Measurements from ENCODE around the gene MAS1. TPM values are rescaled to one million over a fixed set of nuclear protein-coding genes. Genes with fewer than 3 reads are reported as not detected.

MAS1 gene
- total and polyA plus RNA-seq, 9 of the 15 experiments (the other 6 are each of a cell fraction or from before 2014, with no cell fraction given), result not detected

DNA sequence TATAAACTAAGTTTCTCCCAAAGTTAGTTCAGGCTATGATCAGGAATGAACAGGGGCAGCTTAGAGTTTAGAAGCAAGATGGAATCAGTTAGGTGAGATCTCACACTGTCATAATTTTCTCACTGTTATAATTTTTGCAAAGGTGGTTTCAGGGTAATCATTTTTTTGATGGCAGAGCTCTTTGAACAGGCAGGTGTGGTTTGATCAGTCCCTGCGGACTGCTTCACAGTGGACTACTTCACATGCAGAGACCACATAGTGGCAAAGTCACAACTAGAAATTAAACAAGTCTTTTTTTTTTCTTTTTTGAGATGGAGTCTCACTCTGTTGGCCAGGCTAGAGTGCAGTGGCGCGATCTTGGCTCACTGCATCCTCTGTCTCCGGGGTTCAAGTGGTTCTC is 6.8 kb downstream of the MAS1 start:
- intact Hi-C loops (cut with micrococcal nuclease), result no loop called here
- no peaks in the 10 kb centered on the region for H3K36me3 ChIP-seq (ENCODE audit: control insufficient read depth, insufficient read depth, low read length)
- ATAC-seq (no peak), FAIRE-seq (no peak), DNase-seq (ENCODE audit: extremely low read depth in 1 of 4, low spot score in 3 of 4) (no peak)
- H4K20me1 ChIP-seq (replicated peaks; ENCODE audit: control insufficient read depth, insufficient read depth, low read length), result no peaks in the 10 kb centered on the region
- no peak overlapping the region for H3K4me3 ChIP-seq
- no TSS peak for BruUV-seq (replicated peaks)
- POLR2A ChIA-PET, result no interaction called here
- H3K9me1 ChIP-seq (ENCODE audit: control insufficient read depth, insufficient read depth, low read length), result no peaks in the 10 kb centered on the region
- CTCF ChIA-PET (ENCODE audit: low intra/inter-chr PET ratio), result no interaction called here
- no peaks in the 10 kb centered on the region for H3K4me1 ChIP-seq (replicated peaks in 1 of 2; ENCODE audit: control insufficient read depth in 2 of 2, insufficient read depth in 2 of 2, low read length in 2 of 2)
- no peak overlapping the region for H3K9ac ChIP-seq (ENCODE audit: insufficient read depth in 1 of 2, low read depth in 2 of 2, low read length in 2 of 2)
- no peak overlapping the region for H3K27ac ChIP-seq (ENCODE audit: extremely low read depth, low read depth, low read length)
- no peaks in the 10 kb centered on the region for H3K9me3 ChIP-seq (replicated peaks; ENCODE audit: control insufficient read depth, insufficient read depth, low read depth, low read length)
- H3K79me2 ChIP-seq (ENCODE audit: control insufficient read depth, insufficient read depth, low read length), result no peaks in the 10 kb centered on the region
- no peak overlapping the region for H2AFZ ChIP-seq (ENCODE audit: low read depth, low read length)
- 0% methylated on average over 4 of the region's 4 CpGs for WGBS (ENCODE audit: insufficient coverage, low coverage, missing lambda C conversion rate)
- in situ Hi-C loops (cut with MboI), result no loop called here
- no peak overlapping the region for H3K4me2 ChIP-seq (ENCODE audit: insufficient read depth, low read length)
- no peak for TF ChIP-seq ARID2 (IDR thresholded peaks at IDR 0.05)
- no peak for TF ChIP-seq TOE1 (IDR thresholded peaks at IDR 0.05; ENCODE audit: borderline replicate concordance)
- TF ChIP-seq TOE1 (CRISPR knock-in tag; IDR thresholded peaks at IDR 0.05; ENCODE audit: borderline replicate concordance, low read depth), result no peak
- no peak for TF ChIP-seq SRF (CRISPR knock-in tag; IDR thresholded peaks at IDR 0.05)
- TF ChIP-seq BMI1 (IDR thresholded peaks at IDR 0.05; ENCODE audit: low read length), result no peak
- TF ChIP-seq, protein P1, sequence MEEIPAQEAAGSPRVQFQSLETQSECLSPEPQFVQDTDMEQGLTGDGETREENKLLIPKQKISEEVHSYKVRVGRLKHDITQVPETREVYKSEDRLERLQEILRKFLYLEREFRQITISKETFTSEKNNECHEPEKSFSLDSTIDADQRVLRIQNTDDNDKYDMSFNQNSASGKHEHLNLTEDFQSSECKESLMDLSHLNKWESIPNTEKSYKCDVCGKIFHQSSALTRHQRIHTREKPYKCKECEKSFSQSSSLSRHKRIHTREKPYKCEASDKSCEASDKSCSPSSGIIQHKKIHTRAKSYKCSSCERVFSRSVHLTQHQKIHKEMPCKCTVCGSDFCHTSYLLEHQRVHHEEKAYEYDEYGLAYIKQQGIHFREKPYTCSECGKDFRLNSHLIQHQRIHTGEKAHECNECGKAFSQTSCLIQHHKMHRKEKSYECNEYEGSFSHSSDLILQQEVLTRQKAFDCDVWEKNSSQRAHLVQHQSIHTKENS (CRISPR knock-in tag; IDR thresholded peaks at IDR 0.05), result no peak
- TF ChIP-seq, protein P2, sequence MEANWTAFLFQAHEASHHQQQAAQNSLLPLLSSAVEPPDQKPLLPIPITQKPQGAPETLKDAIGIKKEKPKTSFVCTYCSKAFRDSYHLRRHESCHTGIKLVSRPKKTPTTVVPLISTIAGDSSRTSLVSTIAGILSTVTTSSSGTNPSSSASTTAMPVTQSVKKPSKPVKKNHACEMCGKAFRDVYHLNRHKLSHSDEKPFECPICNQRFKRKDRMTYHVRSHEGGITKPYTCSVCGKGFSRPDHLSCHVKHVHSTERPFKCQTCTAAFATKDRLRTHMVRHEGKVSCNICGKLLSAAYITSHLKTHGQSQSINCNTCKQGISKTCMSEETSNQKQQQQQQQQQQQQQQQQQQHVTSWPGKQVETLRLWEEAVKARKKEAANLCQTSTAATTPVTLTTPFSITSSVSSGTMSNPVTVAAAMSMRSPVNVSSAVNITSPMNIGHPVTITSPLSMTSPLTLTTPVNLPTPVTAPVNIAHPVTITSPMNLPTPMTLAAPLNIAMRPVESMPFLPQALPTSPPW (CRISPR knock-in tag; IDR thresholded peaks at IDR 0.05), result no peak
- TF ChIP-seq HEY1 (CRISPR knock-in tag; IDR thresholded peaks at IDR 0.05; ENCODE audit: borderline replicate concordance), result no peak
- TF ChIP-seq ELF2 (CRISPR knock-in tag; IDR thresholded peaks at IDR 0.05), result no peak
- TF ChIP-seq, protein P3, sequence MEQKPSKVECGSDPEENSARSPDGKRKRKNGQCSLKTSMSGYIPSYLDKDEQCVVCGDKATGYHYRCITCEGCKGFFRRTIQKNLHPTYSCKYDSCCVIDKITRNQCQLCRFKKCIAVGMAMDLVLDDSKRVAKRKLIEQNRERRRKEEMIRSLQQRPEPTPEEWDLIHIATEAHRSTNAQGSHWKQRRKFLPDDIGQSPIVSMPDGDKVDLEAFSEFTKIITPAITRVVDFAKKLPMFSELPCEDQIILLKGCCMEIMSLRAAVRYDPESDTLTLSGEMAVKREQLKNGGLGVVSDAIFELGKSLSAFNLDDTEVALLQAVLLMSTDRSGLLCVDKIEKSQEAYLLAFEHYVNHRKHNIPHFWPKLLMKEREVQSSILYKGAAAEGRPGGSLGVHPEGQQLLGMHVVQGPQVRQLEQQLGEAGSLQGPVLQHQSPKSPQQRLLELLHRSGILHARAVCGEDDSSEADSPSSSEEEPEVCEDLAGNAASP (IDR thresholded peaks at IDR 0.05), result no peak
- TF ChIP-seq RBM34 (IDR thresholded peaks at IDR 0.05; ENCODE audit: borderline replicate concordance, insufficient read depth, low read length), result no peak
- no peak for TF ChIP-seq NELFE (IDR thresholded peaks at IDR 0.05; ENCODE audit: insufficient read depth, insufficient read length)
- TF ChIP-seq CBX8 (IDR thresholded peaks at IDR 0.05; ENCODE audit: borderline replicate concordance, extremely low read depth, low read depth, low read length, poor library complexity, severe bottlenecking), result no peak
- H3K27me3 ChIP-seq (ENCODE audit: control insufficient read depth in 2 of 2, insufficient read depth in 2 of 2, low read length in 2 of 2), result peaks cover 54% of the 10 kb centered on the region in 2 experiments

Data from K562 (cell line).